22Rv1 (cell line): Measurements from ENCODE around the gene C1orf185.

ENCODE experiments used
- CTCF ChIP-seq: fragments of 450-650 bp; IDR thresholded peaks from 2 replicates; pipeline ENCODE4 v1.5.1; 2017; ENCODE audit warnings: mild to moderate bottlenecking
- ZFX ChIP-seq: fragments of 450-650 bp; IDR thresholded peaks from 2 replicates; pipeline ENCODE4 v1.6.1; 2017; ENCODE audit warnings: antibody characterized with exemption, borderline replicate concordance

GRCh38 chr1:51165540-51165939 is 63.5 kb downstream of the C1orf185 start:
- TF ChIP-seq CTCF, result no peak
- TF ChIP-seq ZFX, result no peak
